ENCODE data around the gene PARVB. TPM values are rescaled to one million over a fixed set of nuclear protein-coding genes. Genes with fewer than 3 reads are reported as not detected.

PARVB gene
- total RNA-seq, 1 donor, result 19.0 TPM

- no peak overlapping the region for H3K4me3 ChIP-seq (ENCODE audit: low read depth, low read length)
- TF ChIP-seq CTCF (IDR thresholded peaks at IDR 0.05; ENCODE audit: insufficient read depth, low read depth, low read length), result no peak
- DNase-seq (ENCODE audit: low read depth), result no peak
Measured at GRCh38 chr22:44143105-44143474, 119.0 kb downstream of the PARVB start.

- no peak for DNase-seq (ENCODE audit: low read depth)
- no peak for TF ChIP-seq CTCF (IDR thresholded peaks at IDR 0.05; ENCODE audit: insufficient read depth, low read depth, low read length)
- H3K4me3 ChIP-seq (ENCODE audit: low read depth, low read length), result no peak overlapping the region
Measured at GRCh38 chr22:44143579-44143978, 119.5 kb downstream of the PARVB start.

DNA sequence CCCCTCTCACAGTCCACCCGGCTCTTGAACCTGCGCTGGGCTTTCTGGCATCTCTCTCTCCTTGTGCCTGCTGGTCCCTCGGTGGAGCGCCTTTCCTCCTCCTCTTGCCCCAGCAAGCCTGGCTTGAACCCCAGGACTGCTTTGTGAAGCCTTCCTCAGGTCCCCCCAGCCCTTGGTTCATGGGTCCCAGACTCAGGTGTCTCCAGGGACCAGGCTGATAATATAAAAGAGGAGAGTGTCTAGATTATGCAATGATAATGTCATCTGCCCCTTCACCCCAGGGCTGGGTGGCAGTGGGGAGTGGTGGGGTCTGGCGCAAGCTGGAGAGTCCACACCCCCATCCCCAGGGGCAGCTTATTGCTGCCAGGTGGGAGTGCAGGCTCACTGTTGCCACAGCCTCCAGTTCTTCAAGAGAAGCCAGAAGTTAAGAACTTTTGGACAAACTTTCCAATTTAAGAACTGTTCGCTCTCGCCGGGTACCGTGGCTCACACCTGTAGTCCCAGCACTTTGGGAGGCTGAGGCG is 120.0 kb downstream of the PARVB start:
- H3K4me3 ChIP-seq (ENCODE audit: low read depth, low read length), result no peak overlapping the region
- no peak for TF ChIP-seq CTCF (IDR thresholded peaks at IDR 0.05; ENCODE audit: insufficient read depth, low read depth, low read length)
- DNase-seq (ENCODE audit: low read depth), result no peak

DNA sequence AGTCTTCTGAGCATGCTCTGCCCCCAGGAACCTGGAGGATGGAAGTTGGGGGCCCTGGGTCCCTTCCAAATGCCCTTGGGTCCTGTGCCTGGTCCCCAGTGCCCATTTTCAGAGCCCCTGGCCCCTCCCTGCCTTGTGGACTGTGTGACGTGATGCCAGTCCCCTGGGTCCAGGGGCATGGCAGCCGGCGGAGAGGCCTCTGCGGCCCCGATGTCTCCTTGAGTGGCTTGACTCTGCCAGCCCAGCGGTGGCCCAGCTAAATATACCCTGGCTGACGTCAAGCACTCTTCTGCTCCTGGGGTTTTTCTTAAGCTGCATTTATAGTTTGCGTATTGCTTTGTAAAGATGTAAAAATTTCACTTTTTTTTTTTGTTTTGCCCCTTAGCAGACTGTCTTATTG is 121.4 kb downstream of the PARVB start:
- no peak for TF ChIP-seq CTCF (IDR thresholded peaks at IDR 0.05; ENCODE audit: insufficient read depth, low read depth, low read length)
- no peak overlapping the region for H3K4me3 ChIP-seq (ENCODE audit: low read depth, low read length)
- DNase-seq (ENCODE audit: low read depth), result no peak

GRCh38 chr22:44146088-44146861 is 122.2 kb downstream of the PARVB start:
- DNase-seq (ENCODE audit: low read depth), result no peak
- TF ChIP-seq CTCF (IDR thresholded peaks at IDR 0.05; ENCODE audit: insufficient read depth, low read depth, low read length), result no peak
- no peak overlapping the region for H3K4me3 ChIP-seq (ENCODE audit: low read depth, low read length)

GRCh38 chr22:44147008-44147645 is 123.0 kb downstream of the PARVB start:
- TF ChIP-seq CTCF (IDR thresholded peaks at IDR 0.05; ENCODE audit: insufficient read depth, low read depth, low read length), result no peak
- H3K4me3 ChIP-seq (ENCODE audit: low read depth, low read length), result no peak overlapping the region
- no peak for DNase-seq (ENCODE audit: low read depth)
